ENCODE measurements around the gene MYO3B. TPM values are rescaled to one million over a fixed set of nuclear protein-coding genes. Genes with fewer than 3 reads are reported as not detected.

Gene MYO3B
- total and polyA plus RNA-seq, 2 donors (not counting 3 experiments of a cell fraction or from before 2014, with no cell fraction given): 0.03 TPM; not detected in 1

GRCh38 chr2:170598067-170598395 lies 420.1 kb downstream of the MYO3B start:
- no peak for TF ChIP-seq JUN (IDR thresholded peaks at IDR 0.05; ENCODE audit: borderline replicate concordance, insufficient read depth, insufficient read length, low read depth)
- no peak for TF ChIP-seq POLR2AphosphoS5 (IDR thresholded peaks at IDR 0.05; ENCODE audit: insufficient read depth, low read depth, low read length)
- TF ChIP-seq MYC (IDR thresholded peaks at IDR 0.05; ENCODE audit: low read depth, low read length): no peak
- H3K9me3 ChIP-seq (replicated peaks; ENCODE audit: control insufficient read depth, insufficient read depth, low read length): no peaks in the 10 kb centered on the region
- dilution Hi-C loops (cut with MboI; ENCODE audit: extremely low pct_ligation_motif_present, low sequenced_read_pairs): no loop called here
- FAIRE-seq (no peak), DNase-seq (ENCODE audit: low read depth, low spot score) (no peak)
- H3K9me1 ChIP-seq (replicated peaks; ENCODE audit: control insufficient read depth, extremely low read depth, insufficient read depth, low read length): no peaks in the 10 kb centered on the region
- ChIA-PET POLR2A (no interaction called here), CTCF (interaction anchor here (1.2 to 1.9 kb wide), 3 partner anchors 12 to 189 kb away, joined by 3 to 6 read pairs (median 6); no protein-coding TSS in a partner anchor)
- no peak overlapping the region for H3K9ac ChIP-seq (replicated peaks; ENCODE audit: extremely low read depth, insufficient read depth, low read length)
- H3K36me3 ChIP-seq (ENCODE audit: control insufficient read depth in 2 of 2, extremely low read depth in 1 of 2, insufficient read depth in 2 of 2, low read length in 2 of 2): no peaks in the 10 kb centered on the region
- no peak overlapping the region for H3K27ac ChIP-seq (ENCODE audit: insufficient read depth, low read depth, low read length)
- no peaks in the 10 kb centered on the region for H3K79me2 ChIP-seq (ENCODE audit: control insufficient read depth, insufficient read depth, low read length)
- no peaks in the 10 kb centered on the region for H3K27me3 ChIP-seq (ENCODE audit: control insufficient read depth in 2 of 2, insufficient read depth in 2 of 2, low read length in 2 of 2)
- H3K4me3 ChIP-seq (replicated peaks in 1 of 3; ENCODE audit: insufficient read depth in 1 of 3, low read depth in 1 of 3, low read length in 3 of 3): no peak overlapping the region
- no peak overlapping the region for H3K4me2 ChIP-seq (ENCODE audit: insufficient read depth, low read length)
- no peaks in the 10 kb centered on the region for H4K20me1 ChIP-seq (replicated peaks; ENCODE audit: control insufficient read depth, extremely low read depth, insufficient read depth, low read length)
- no peaks in the 10 kb centered on the region for H3K4me1 ChIP-seq (ENCODE audit: control insufficient read depth, extremely low read depth, insufficient read depth, low read length)
- BruUV-seq (replicated peaks): no TSS peak
- no peak overlapping the region for H2AFZ ChIP-seq (ENCODE audit: low read depth, low read length)
- intact Hi-C loops (cut with micrococcal nuclease): no loop called here

- H3K4me1 ChIP-seq (ENCODE audit: control insufficient read depth, extremely low read depth, insufficient read depth, low read length): no peaks in the 10 kb centered on the region
- no peaks in the 10 kb centered on the region for H3K27me3 ChIP-seq (ENCODE audit: control insufficient read depth in 2 of 2, insufficient read depth in 2 of 2, low read length in 2 of 2)
- H3K4me2 ChIP-seq (ENCODE audit: insufficient read depth, low read length): no peak overlapping the region
- no peak overlapping the region for H3K9ac ChIP-seq (replicated peaks; ENCODE audit: extremely low read depth, insufficient read depth, low read length)
- no peaks in the 10 kb centered on the region for H3K79me2 ChIP-seq (ENCODE audit: control insufficient read depth, insufficient read depth, low read length)
- FAIRE-seq (no peak), DNase-seq (ENCODE audit: low read depth, low spot score) (no peak)
- no peak overlapping the region for H3K4me3 ChIP-seq (replicated peaks in 1 of 3; ENCODE audit: insufficient read depth in 1 of 3, low read depth in 1 of 3, low read length in 3 of 3)
- no peaks in the 10 kb centered on the region for H3K9me1 ChIP-seq (replicated peaks; ENCODE audit: control insufficient read depth, extremely low read depth, insufficient read depth, low read length)
- no peaks in the 10 kb centered on the region for H3K9me3 ChIP-seq (replicated peaks; ENCODE audit: control insufficient read depth, insufficient read depth, low read length)
- TF ChIP-seq MAX (IDR thresholded peaks at IDR 0.05; ENCODE audit: insufficient read depth, insufficient read length): no peak
- TF ChIP-seq FOS (IDR thresholded peaks at IDR 0.05; ENCODE audit: borderline replicate concordance, insufficient read depth, low read length): no peak
- no peak for TF ChIP-seq GATA2 (IDR thresholded peaks at IDR 0.05; ENCODE audit: insufficient read depth, insufficient read length, low read depth, low read length)
- TF ChIP-seq POLR2AphosphoS5 (IDR thresholded peaks at IDR 0.05; ENCODE audit: insufficient read depth, low read depth, low read length): no peak
- no peak for TF ChIP-seq POLR2A (IDR thresholded peaks at IDR 0.05; ENCODE audit: low read depth, low read length)
- TF ChIP-seq EZH2 (IDR thresholded peaks at IDR 0.05; ENCODE audit: borderline replicate concordance, low read depth, low read length, severe bottlenecking): no peak
- TF ChIP-seq MYC (IDR thresholded peaks at IDR 0.05; ENCODE audit: low read depth, low read length): no peak
- no peak for TF ChIP-seq CTCF (IDR thresholded peaks at IDR 0.05; ENCODE audit: extremely low read depth in 1 of 2, insufficient read depth in 1 of 2, low read depth in 1 of 2, low read length in 2 of 2)
- TF ChIP-seq JUN (IDR thresholded peaks at IDR 0.05; ENCODE audit: borderline replicate concordance, insufficient read depth, insufficient read length, low read depth): no peak
- no peak overlapping the region for H2AFZ ChIP-seq (ENCODE audit: low read depth, low read length)
- dilution Hi-C loops (cut with MboI; ENCODE audit: extremely low pct_ligation_motif_present, low sequenced_read_pairs): no loop called here
- BruUV-seq (replicated peaks): no TSS peak
- ChIA-PET POLR2A (no interaction called here), CTCF (no interaction called here)
- no peaks in the 10 kb centered on the region for H4K20me1 ChIP-seq (replicated peaks; ENCODE audit: control insufficient read depth, extremely low read depth, insufficient read depth, low read length)
- H3K36me3 ChIP-seq (ENCODE audit: control insufficient read depth in 2 of 2, extremely low read depth in 1 of 2, insufficient read depth in 2 of 2, low read length in 2 of 2): no peaks in the 10 kb centered on the region
- H3K27ac ChIP-seq (ENCODE audit: insufficient read depth, low read depth, low read length): no peak overlapping the region
- intact Hi-C loops (cut with micrococcal nuclease): no loop called here
Observed at GRCh38 chr2:170601489-170601888, 423.5 kb downstream of the MYO3B start.
